Kidney epithelial cell (primary cell): ENCODE data around the gene SPDL1. TPM values are rescaled to one million over a fixed set of nuclear protein-coding genes. Genes with fewer than 3 reads are reported as not detected.
"Not testable (repeated sequence)": the region's sequence is repeated elsewhere in the genome, so short reads cannot be mapped to it uniquely, and the experiment has no call there.

Source experiments
- DNase-seq: peaks from one replicate; pipeline ENCODE4 v3.0.0-alpha.2; 2010; ENCODE audit warnings: low read depth
- H3K27me3 ChIP-seq: 2 replicates; pipeline ENCODE4 v1.6.0; 2011; ENCODE audit warnings: low read length; ENCODE audit not compliant: control insufficient read depth, insufficient read depth
- H3K36me3 ChIP-seq: 2 replicates; pipeline ENCODE4 v1.5.1; 2011; ENCODE audit warnings: low read length; ENCODE audit not compliant: control insufficient read depth, insufficient read depth
- H3K4me3 ChIP-seq: 2 replicates; pipeline ENCODE4 v1.5.1; 2011; ENCODE audit warnings: low read depth, mild to moderate bottlenecking, control low read depth, low read length
- total RNA-seq: library from RNA; depleted of rRNA; stranded (reverse); fragments of >200 nt; gene quantifications from 2 replicates; pipeline ENCODE4 v1.2.3, GENCODE V29; 2015
- TF ChIP-seq, protein P1 (sequence below): IDR thresholded peaks from 2 replicates; pipeline ENCODE4 v1.5.1; 2011; ENCODE audit warnings: mild to moderate bottlenecking, moderate library complexity, low read length, control low read depth, inconsistent platforms; ENCODE audit not compliant: insufficient read depth, poor library complexity, severe bottlenecking

The SPDL1 gene
- total RNA-seq, 1 donor from 2014 or later: 64.3 TPM

DNA sequence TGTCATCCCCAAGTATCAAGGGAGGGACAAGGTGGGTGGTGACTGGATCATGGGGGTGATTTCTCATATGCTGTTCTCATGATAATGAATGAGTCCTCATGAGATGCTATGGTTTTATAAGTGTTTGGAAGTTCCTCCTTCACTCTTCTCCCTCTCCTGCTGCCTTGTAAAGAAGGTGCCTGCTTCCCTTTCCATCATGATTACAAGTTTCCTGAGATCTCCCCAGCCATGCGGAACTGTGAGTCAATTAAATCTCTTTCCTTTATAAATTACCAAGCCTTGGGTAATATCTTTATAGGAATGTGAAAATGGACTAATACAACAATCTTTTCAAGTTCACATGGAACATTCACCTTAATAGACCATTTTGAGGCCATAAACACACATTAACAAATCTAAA lies 32.0 kb downstream of the SPDL1 start:
- TF ChIP-seq, protein P1, sequence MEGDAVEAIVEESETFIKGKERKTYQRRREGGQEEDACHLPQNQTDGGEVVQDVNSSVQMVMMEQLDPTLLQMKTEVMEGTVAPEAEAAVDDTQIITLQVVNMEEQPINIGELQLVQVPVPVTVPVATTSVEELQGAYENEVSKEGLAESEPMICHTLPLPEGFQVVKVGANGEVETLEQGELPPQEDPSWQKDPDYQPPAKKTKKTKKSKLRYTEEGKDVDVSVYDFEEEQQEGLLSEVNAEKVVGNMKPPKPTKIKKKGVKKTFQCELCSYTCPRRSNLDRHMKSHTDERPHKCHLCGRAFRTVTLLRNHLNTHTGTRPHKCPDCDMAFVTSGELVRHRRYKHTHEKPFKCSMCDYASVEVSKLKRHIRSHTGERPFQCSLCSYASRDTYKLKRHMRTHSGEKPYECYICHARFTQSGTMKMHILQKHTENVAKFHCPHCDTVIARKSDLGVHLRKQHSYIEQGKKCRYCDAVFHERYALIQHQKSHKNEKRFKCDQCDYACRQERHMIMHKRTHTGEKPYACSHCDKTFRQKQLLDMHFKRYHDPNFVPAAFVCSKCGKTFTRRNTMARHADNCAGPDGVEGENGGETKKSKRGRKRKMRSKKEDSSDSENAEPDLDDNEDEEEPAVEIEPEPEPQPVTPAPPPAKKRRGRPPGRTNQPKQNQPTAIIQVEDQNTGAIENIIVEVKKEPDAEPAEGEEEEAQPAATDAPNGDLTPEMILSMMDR: no peak
- H3K36me3 ChIP-seq: no peaks in the 10 kb centered on the region
- H3K4me3 ChIP-seq: no peak overlapping the region
- H3K27me3 ChIP-seq: no peaks in the 10 kb centered on the region
- DNase-seq: no peak

DNA sequence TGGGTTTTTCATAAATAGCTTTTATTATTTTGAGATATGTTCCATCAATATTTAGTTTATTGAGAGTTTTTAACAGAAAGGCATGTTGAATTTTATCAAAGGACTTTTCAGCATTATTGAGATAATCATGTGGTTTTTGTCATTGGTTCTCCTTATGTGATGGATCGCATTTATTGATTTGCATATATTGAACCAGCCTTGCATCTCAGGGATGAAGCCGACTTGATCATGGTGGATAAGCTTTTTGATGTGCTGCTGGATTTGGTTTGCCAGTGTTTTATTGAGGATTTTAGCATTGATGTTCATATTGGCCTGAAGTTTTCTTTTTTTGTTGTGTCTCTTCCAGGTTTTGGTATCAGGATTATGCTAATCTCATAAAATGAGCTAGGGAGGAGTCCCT lies 40.7 kb downstream of the SPDL1 start:
- H3K27me3 ChIP-seq, H3K36me3 ChIP-seq, H3K4me3 ChIP-seq, DNase-seq: not testable (repeated sequence)

DNA sequence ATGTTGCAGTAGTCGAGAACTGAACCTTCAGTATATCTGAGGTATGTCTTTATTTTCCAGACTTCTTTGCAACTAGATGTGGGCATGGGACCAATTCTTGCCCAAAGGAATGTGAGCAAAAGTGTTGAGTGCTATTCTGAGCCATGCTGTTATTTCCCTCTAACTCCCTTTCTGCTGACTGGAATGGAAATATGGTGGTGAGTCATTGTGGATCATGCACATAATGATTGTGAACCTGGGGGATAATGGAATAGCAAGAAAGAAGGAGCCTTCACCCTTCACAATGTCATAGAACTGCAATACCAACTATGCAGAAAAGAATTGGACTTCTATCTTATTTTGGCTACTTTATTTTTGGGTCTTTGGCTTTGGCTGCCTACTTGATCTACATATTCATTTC lies 43.2 kb downstream of the SPDL1 start:
- Histone ChIP-seq H3K4me3 (no peak overlapping the region), H3K27me3 (no peaks in the 10 kb centered on the region), H3K36me3 (no peaks in the 10 kb centered on the region)
- TF ChIP-seq, protein P1: no peak
- peak; percentile 76 for DNase-seq

DNA sequence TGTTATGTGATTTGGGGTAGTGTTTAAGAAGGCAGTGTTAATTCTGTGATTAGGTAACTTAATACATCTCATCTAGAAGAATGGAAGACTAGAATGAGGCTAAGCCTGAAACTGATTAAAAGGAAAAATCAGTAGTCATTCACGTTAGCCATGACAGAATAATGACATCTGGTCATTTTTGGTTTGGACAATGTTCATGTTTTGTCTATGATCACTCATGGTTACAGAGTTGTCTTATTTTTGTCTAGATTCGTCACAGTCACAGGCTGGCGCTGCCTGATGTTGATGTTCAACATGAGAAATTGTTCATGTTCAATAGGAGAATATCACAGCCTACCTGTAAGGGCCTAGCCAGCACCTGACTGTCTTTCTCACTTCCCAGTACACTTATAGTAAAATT lies 44.0 kb downstream of the SPDL1 start:
- Histone ChIP-seq H3K27me3 (no peaks in the 10 kb centered on the region), H3K4me3 (no peak overlapping the region), H3K36me3 (no peaks in the 10 kb centered on the region)
- no peak for DNase-seq
- TF ChIP-seq, protein P1: no peak

DNA sequence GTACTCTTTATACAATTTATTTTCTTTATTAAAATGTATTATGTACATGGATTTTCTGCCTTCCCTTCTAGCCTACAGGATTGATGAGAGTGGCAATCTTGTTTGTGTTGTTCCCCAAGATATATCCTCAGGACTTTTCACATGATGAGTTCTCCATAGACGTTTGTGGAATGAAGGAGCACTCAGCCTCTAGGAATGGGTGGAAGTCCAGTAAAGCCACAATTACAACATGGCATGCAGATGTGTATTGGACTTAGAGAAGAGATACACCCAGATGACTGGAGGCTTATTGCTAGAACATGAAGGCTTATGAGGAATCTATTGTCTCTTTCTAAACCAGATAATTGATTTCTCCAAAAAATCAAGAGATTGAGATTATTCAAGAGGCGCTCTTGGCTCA lies 45.3 kb downstream of the SPDL1 start:
- no peaks in the 10 kb centered on the region for H3K27me3 ChIP-seq
- H3K36me3 ChIP-seq: no peaks in the 10 kb centered on the region
- no peak overlapping the region for H3K4me3 ChIP-seq
- TF ChIP-seq, protein P1: no peak
- DNase-seq: no peak

DNA sequence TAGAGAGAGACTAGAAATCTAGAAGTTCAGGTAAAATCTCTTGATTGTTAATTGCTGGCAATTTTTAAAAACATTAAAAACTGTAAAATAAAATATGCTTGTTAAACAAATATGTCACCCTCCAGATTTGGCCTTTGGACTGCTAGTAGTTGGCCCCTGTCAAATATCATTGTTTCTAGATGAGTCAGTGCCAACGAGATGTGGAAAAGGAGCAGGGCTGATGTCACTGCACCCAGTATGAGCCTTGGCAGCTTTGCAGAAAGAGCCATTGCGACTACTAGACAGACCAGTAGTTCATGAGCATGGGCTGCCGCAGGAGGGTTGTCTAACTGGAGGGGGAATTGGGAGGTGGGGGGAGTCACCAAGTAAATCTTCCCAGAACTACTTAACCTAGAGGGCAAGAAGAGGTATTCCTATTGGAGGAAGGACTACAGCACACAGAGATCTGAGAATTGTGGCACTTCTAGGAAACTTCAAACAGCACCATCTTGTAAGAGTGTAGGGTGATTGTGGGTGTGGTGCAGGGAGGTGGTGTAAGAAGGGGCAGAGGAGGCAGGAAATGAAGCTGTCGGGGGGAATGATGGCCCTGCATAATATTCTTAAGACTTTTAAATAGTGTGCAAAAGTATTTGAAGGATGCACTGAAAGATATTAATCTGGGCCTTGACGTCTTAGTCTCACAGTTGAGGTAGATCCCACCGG lies 46.4 kb downstream of the SPDL1 start:
- no peaks in the 10 kb centered on the region for H3K27me3 ChIP-seq
- H3K36me3 ChIP-seq: no peaks in the 10 kb centered on the region
- H3K4me3 ChIP-seq: no peak overlapping the region
- DNase-seq: no peak
- TF ChIP-seq, protein P1: no peak
